Measurements from ENCODE around the gene IFNA5. TPM values are rescaled to one million over a fixed set of nuclear protein-coding genes. Genes with fewer than 3 reads are reported as not detected.
A peak's percentile ranks its signal among the peaks of the same experiment; 100 is the strongest.

IFNA5 gene
- total RNA-seq, 1 donor from 2014 or later: not detected

GRCh38 chr9:21334701-21335632 lies 29.9 kb upstream of the IFNA5 start, which contains the start of gene KLHL9:
KLHL9 (minus strand) TSS chr9:21335404; CDS start chr9:21334859, 545 bp downstream.
- DNase-seq: peak; percentile 93
- H3K27me3 ChIP-seq (ENCODE audit: low read depth): no peaks in the 10 kb centered on the region
- no peak for TF ChIP-seq CTCF (IDR thresholded peaks at IDR 0.05; ENCODE audit: borderline replicate concordance)
- peaks cover 10% of the 10 kb centered on the region for H3K36me3 ChIP-seq
- intact Hi-C loops (cut with micrococcal nuclease): no loop called here
- peak within 1 kb of the TSS; percentile 82 for H3K4me3 ChIP-seq
- peaks cover 58% of the 10 kb centered on the region for H3K4me1 ChIP-seq
- peak within 1 kb of the TSS; percentile 93 for H3K27ac ChIP-seq (replicated peaks)
- H3K9me3 ChIP-seq (replicated peaks): no peaks in the 10 kb centered on the region

GRCh38 chr9:21333226-21333625 lies 28.1 kb upstream of the IFNA5 start:
- Histone ChIP-seq H3K4me1 (peaks cover 75% of the 10 kb centered on the region), H3K27me3 (ENCODE audit: low read depth) (no peaks in the 10 kb centered on the region), H3K4me3 (peak overlapping the region; percentile 82), H3K9me3 (replicated peaks) (no peaks in the 10 kb centered on the region), H3K36me3 (peaks cover 10% of the 10 kb centered on the region), H3K27ac (replicated peaks) (no peak overlapping the region)
- intact Hi-C loops (cut with micrococcal nuclease): no loop called here
- DNase-seq: no peak
- TF ChIP-seq CTCF (IDR thresholded peaks at IDR 0.05; ENCODE audit: borderline replicate concordance): no peak

GRCh38 chr9:21331676-21332402 lies 26.7 kb upstream of the IFNA5 start:
- H3K36me3 ChIP-seq: peaks cover 10% of the 10 kb centered on the region
- H3K27me3 ChIP-seq (ENCODE audit: low read depth): no peaks in the 10 kb centered on the region
- H3K27ac ChIP-seq (replicated peaks): no peak overlapping the region
- peak overlapping the region; percentile 82 for H3K4me3 ChIP-seq
- peaks cover 87% of the 10 kb centered on the region for H3K4me1 ChIP-seq
- no peak for TF ChIP-seq CTCF (IDR thresholded peaks at IDR 0.05; ENCODE audit: borderline replicate concordance)
- H3K9me3 ChIP-seq (replicated peaks): no peaks in the 10 kb centered on the region
- DNase-seq: no peak
- intact Hi-C loops (cut with micrococcal nuclease): no loop called here

- Histone ChIP-seq H3K9me3 (replicated peaks) (no peaks in the 10 kb centered on the region), H3K4me3 (no peak overlapping the region), H3K27me3 (ENCODE audit: low read depth) (no peaks in the 10 kb centered on the region), H3K27ac (replicated peaks) (no peak overlapping the region), H3K4me1 (peaks cover 54% of the 10 kb centered on the region), H3K36me3 (peaks cover 22% of the 10 kb centered on the region)
- intact Hi-C loops (cut with micrococcal nuclease): loop anchor here (5.0 kb wide), 1 partner anchor 71 kb away; no protein-coding TSS in a partner anchor
- DNase-seq: no peak
- TF ChIP-seq CTCF (IDR thresholded peaks at IDR 0.05; ENCODE audit: borderline replicate concordance): peak; percentile 81
Measured at GRCh38 chr9:21326526-21327139, 21.5 kb upstream of the IFNA5 start.

- peaks cover 25% of the 10 kb centered on the region for H3K36me3 ChIP-seq
- no peak for DNase-seq
- intact Hi-C loops (cut with micrococcal nuclease): no loop called here
Measured at GRCh38 chr9:21324047-21324446, 18.9 kb upstream of the IFNA5 start.

More at GRCh38 chr9:21324047-21324446, 18.9 kb upstream of the IFNA5 start:
- Histone ChIP-seq H3K4me1 (peaks cover 28% of the 10 kb centered on the region), H3K27me3 (ENCODE audit: low read depth) (no peaks in the 10 kb centered on the region), H3K4me3 (no peak overlapping the region), H3K27ac (replicated peaks) (no peak overlapping the region), H3K9me3 (replicated peaks) (no peaks in the 10 kb centered on the region)
- no peak for TF ChIP-seq CTCF (IDR thresholded peaks at IDR 0.05; ENCODE audit: borderline replicate concordance)

Measured in left ventricle myocardium inferior (tissue), 1 donor.